CD4-positive, alpha-beta T cell (primary cell): ENCODE data around the gene DNAJC17. TPM values are rescaled to one million over a fixed set of nuclear protein-coding genes. Genes with fewer than 3 reads are reported as not detected.

Experiments used
- ATAC-seq: fragments of 200-7000 bp; cut with Tn5 transposase; one replicate; pipeline ENCODE4 v1.10.0; 2022; ENCODE audit warnings: mild to moderate bottlenecking; ENCODE audit not compliant: poor library complexity
- CTCF ChIA-PET: fragments of 350-600 bp; sonication (Branson Sonifier 250); formaldehyde crosslinking; loops from one replicate; lab custom pipeline; 2021; ENCODE audit warnings: antibody characterized with exemption, inconsistent platforms; lab: Charles Lee
- POLR2A ChIA-PET: fragments of 350-600 bp; sonication (Branson Sonifier 250); formaldehyde crosslinking; loops from one replicate; lab custom pipeline; 2021; ENCODE audit warnings: antibody characterized with exemption, inconsistent platforms; lab: Charles Lee
- DNase-seq, 14 experiments: peaks; one replicate each; pipeline ENCODE4 v3.0.0-alpha.2; 2013 to 2020; ENCODE audit warnings: mixed read lengths in 2 of 14
- H3K27ac ChIP-seq, 2 donors: one replicate each; pipeline versions ENCODE4 v1.5.1 to v1.7.0; 2013; ENCODE audit warnings: low read length in 2 of 2, low read depth in 1 of 2, mild to moderate bottlenecking in 1 of 2
- H3K27me3 ChIP-seq, 2 experiments: 1 replicate in 1 of 2; 2 replicates in 1 of 2; pipeline versions ENCODE4 v1.6.1 to v1.7.0; 2013; ENCODE audit warnings: low read length in 2 of 2, control low read depth in 1 of 2, mild to moderate bottlenecking in 1 of 2, moderate library complexity in 1 of 2; ENCODE audit not compliant: insufficient read depth in 2 of 2, control insufficient read depth in 1 of 2
- H3K36me3 ChIP-seq: one replicate; pipeline ENCODE4 v1.6.1; 2013; ENCODE audit warnings: low read length, control low read depth; ENCODE audit not compliant: insufficient read depth
- H3K4me1 ChIP-seq: one replicate; pipeline ENCODE4 v1.6.1; 2013; ENCODE audit warnings: low read length, control low read depth; ENCODE audit not compliant: insufficient read depth
- H3K4me3 ChIP-seq: one replicate; pipeline ENCODE4 v1.5.1; 2013; ENCODE audit warnings: mild to moderate bottlenecking, low read length, moderate library complexity
- H3K9me3 ChIP-seq, 2 experiments: 1 replicate in 1 of 2; 2 replicates in 1 of 2; pipeline versions ENCODE4 v1.6.1 to v1.7.0; 2013; ENCODE audit warnings: low read length in 2 of 2, mild to moderate bottlenecking in 2 of 2, control low read depth in 1 of 2, moderate library complexity in 1 of 2; ENCODE audit not compliant: control insufficient read depth in 1 of 2, insufficient read depth in 1 of 2
- H3K27ac Mint-ChIP-seq: one replicate; pipeline ENCODE4 v1.8.0; 2020; ENCODE audit warnings: mixed read lengths
- H3K27me3 Mint-ChIP-seq: one replicate; pipeline ENCODE4 v1.8.0; 2021; ENCODE audit warnings: mixed read lengths
- H3K36me3 Mint-ChIP-seq: one replicate; pipeline ENCODE4 v1.8.0; 2021; ENCODE audit warnings: low read depth, mixed read lengths
- H3K4me1 Mint-ChIP-seq: one replicate; pipeline ENCODE4 v1.8.0; 2021; ENCODE audit warnings: low read depth, mixed read lengths
- H3K4me3 Mint-ChIP-seq: one replicate; pipeline ENCODE4 v1.8.0; 2020; ENCODE audit warnings: mild to moderate bottlenecking, mixed read lengths
- H3K9me3 Mint-ChIP-seq: one replicate; pipeline ENCODE4 v1.8.0; 2020; ENCODE audit warnings: mixed read lengths
- intact Hi-C, 2 experiments: fragments of 100-400 bp; cut with DNase I in 1 of 2; cut with micrococcal nuclease in 1 of 2; formaldehyde crosslinking; loops; one replicate each; pipeline versions ENCODE4 v1.15.1 to v1.9.0; 2023 to 2025; cut with DNase I, micrococcal nuclease
- total RNA-seq, 174 experiments: library from RNA in 2 of 174; stranded (reverse) in 2 of 174; gene quantifications; one replicate each; pipeline ENCODE4 v1.2.3 and lab custom pipeline; 2021 to 2026
- TF ChIP-seq, protein P1 (sequence below): fragments of 200-600 bp; IDR thresholded peaks from one replicate; pipeline ENCODE4 v1.8.0; 2022; ENCODE audit warnings: antibody characterized with exemption, mild to moderate bottlenecking

Gene DNAJC17
- total RNA-seq, 2 experiments from 2014 or later = 14.4 to 17.9 TPM

GRCh38 chr15:40770147-40770721 is 37.0 kb downstream of the DNAJC17 start:
- no peaks in the 10 kb centered on the region for H3K27me3 Mint-ChIP-seq
- H3K27ac Mint-ChIP-seq = peak overlapping the region; percentile 89
- Histone ChIP-seq H3K4me3 (no peak overlapping the region), H3K27ac (peak overlapping the region in 1 of 2 donors; percentile 25), H3K4me1 (peaks cover 31% of the 10 kb centered on the region), H3K36me3 (peaks cover 45% of the 10 kb centered on the region), H3K27me3 (no peaks in the 10 kb centered on the region), H3K9me3 (no peaks in the 10 kb centered on the region)
- TF ChIP-seq, protein P1, sequence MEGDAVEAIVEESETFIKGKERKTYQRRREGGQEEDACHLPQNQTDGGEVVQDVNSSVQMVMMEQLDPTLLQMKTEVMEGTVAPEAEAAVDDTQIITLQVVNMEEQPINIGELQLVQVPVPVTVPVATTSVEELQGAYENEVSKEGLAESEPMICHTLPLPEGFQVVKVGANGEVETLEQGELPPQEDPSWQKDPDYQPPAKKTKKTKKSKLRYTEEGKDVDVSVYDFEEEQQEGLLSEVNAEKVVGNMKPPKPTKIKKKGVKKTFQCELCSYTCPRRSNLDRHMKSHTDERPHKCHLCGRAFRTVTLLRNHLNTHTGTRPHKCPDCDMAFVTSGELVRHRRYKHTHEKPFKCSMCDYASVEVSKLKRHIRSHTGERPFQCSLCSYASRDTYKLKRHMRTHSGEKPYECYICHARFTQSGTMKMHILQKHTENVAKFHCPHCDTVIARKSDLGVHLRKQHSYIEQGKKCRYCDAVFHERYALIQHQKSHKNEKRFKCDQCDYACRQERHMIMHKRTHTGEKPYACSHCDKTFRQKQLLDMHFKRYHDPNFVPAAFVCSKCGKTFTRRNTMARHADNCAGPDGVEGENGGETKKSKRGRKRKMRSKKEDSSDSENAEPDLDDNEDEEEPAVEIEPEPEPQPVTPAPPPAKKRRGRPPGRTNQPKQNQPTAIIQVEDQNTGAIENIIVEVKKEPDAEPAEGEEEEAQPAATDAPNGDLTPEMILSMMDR = no peak
- H3K9me3 Mint-ChIP-seq = no peaks in the 10 kb centered on the region
- H3K4me1 Mint-ChIP-seq = peaks cover 26% of the 10 kb centered on the region
- ATAC-seq (no peak), DNase-seq (no peak)
- ChIA-PET POLR2A (interaction anchor here (0.5 to 1.2 kb wide), 5 partner anchors 36 to 774 kb away, joined by 3 to 5 read pairs (median 3); partner anchors contain the start of gene RAD51), CTCF (interaction anchor here (4.4 kb wide), 1 partner anchor 12 kb away, joined by 19 read pairs; no protein-coding TSS in a partner anchor)
- H3K36me3 Mint-ChIP-seq = peaks cover 46% of the 10 kb centered on the region
- no peak overlapping the region for H3K4me3 Mint-ChIP-seq
- intact Hi-C loops = no loop called here

DNA sequence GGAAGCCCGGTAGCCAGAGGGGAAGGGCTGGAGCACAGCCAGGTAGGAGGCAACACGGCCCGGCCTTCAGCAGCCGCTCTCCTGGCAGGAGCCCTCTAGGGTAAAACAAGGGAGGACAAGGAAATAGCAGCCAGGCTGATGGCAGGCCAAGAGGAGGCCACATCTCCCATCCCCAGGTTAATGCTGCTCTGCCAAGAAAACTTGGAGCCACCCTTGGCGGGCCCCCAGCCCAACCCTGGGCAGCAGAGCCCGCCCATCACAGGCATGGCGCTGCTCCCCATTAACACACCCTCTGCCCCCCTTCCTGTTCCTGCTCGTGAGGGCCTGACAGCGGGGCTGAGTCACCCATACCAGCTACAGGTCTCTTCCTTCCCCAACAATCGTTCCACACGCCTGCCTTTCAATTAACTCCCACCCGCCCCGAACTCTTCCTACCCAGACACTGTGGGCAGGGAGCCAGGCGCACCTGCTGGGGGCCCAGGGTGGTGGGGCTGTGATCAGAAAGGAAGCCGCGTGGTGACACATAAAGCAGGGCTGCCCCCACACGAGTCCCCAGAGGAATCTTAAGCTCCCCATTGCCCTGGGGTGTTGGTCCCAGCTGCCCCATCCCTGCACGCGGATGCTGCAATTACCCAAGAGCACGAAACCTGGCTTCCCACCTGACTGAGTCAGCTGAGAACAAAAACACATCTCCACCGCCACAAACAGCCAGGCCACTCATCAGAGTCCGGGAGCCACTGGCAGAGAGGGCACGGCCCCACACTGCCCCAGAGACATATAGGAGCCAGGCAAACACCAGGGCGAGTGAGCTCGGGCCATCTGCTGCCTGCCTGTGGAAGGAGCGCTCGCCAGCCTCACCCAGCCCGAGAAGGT is 37.8 kb downstream of the DNAJC17 start, which contains the start of gene C15orf62:
C15orf62 (plus strand) TSS at position 707 of the 873 bp plus-strand sequence. CDS start 516 bp downstream, outside the sequence.
- Mint-ChIP-seq H3K4me1 (peaks cover 33% of the 10 kb centered on the region), H3K9me3 (no peaks in the 10 kb centered on the region), H3K27ac (peak within 1 kb of the TSS; percentile 89), H3K27me3 (no peaks in the 10 kb centered on the region), H3K36me3 (peaks cover 40% of the 10 kb centered on the region), H3K4me3 (peak within 1 kb of the TSS; percentile 50)
- ATAC-seq (peak; percentile 54), DNase-seq (peak in 12 of 14 experiments; percentile 30 to 84 (median 51))
- ChIA-PET POLR2A (interaction anchor here (0.6 to 1.9 kb wide), 4 partner anchors 15 to 775 kb away, joined by 3 to 5 read pairs (median 4); partner anchors contain the start of genes RAD51 and RMDN3), CTCF (interaction anchor here (0.5 to 4.4 kb wide), 3 partner anchors 13 to 78 kb away, joined by 3 to 19 read pairs (median 3); no protein-coding TSS in a partner anchor)
- TF ChIP-seq, protein P1 = no peak
- Histone ChIP-seq H3K4me1 (peaks cover 39% of the 10 kb centered on the region), H3K9me3 (no peaks in the 10 kb centered on the region), H3K4me3 (no peak within 1 kb of the TSS), H3K36me3 (peaks cover 38% of the 10 kb centered on the region), H3K27me3 (no peaks in the 10 kb centered on the region), H3K27ac (peak within 1 kb of the TSS in 1 of 2 donors; percentile 25)
- intact Hi-C loops = loop anchor here (5.0 to 10.0 kb wide), 3 partner anchors 77 to 345 kb away; partner anchors contain the start of genes INO80 (in 1 of the 2) and KNL1 (in 1 of the 2)
